Activated CD8-positive, alpha-beta memory T cell treated with anti-CD3 and anti-CD28 coated beads, Interleukin-2, amount 10 ng/mL, durations not matched to agents 7 days and 5 days (primary cell): ENCODE results near the gene PEMT. TPM values are rescaled to one million over a fixed set of nuclear protein-coding genes. Genes with fewer than 3 reads are reported as not detected.

ENCODE experiments used
- ATAC-seq: fragments of 150-1000 bp; cut with Tn5 transposase; one replicate; pipeline ENCODE4 v1.10.0; 2021; ENCODE audit warnings: moderate library complexity
- CTCF ChIA-PET: fragments of 350-600 bp; sonication (Branson Sonifier 250); formaldehyde crosslinking; loops from one replicate; lab custom pipeline; 2021; ENCODE audit warnings: antibody characterized with exemption; lab: Charles Lee
- DNase-seq: peaks from one replicate; pipeline ENCODE4 v3.0.0-alpha.2; 2020
- H3K27ac Mint-ChIP-seq: one replicate; pipeline ENCODE4 v1.8.0; 2021; ENCODE audit warnings: mild to moderate bottlenecking, mixed read lengths
- H3K27me3 Mint-ChIP-seq: one replicate; pipeline ENCODE4 v1.8.0; 2021; ENCODE audit warnings: mixed read lengths
- H3K36me3 Mint-ChIP-seq: one replicate; pipeline ENCODE4 v1.8.0; 2021; ENCODE audit warnings: mild to moderate bottlenecking, mixed read lengths
- H3K4me1 Mint-ChIP-seq: one replicate; pipeline ENCODE4 v1.8.0; 2021; ENCODE audit warnings: mixed read lengths
- H3K4me3 Mint-ChIP-seq: one replicate; pipeline ENCODE4 v1.8.0; 2021; ENCODE audit warnings: mild to moderate bottlenecking, moderate library complexity, mixed read lengths
- H3K9me3 Mint-ChIP-seq: one replicate; pipeline ENCODE4 v1.8.0; 2022; ENCODE audit warnings: low read depth, mixed read lengths
- total RNA-seq, 2 experiments: library from RNA; stranded (reverse); gene quantifications; one replicate each; pipeline ENCODE4 v1.2.3, GENCODE V29; 2021

Gene PEMT
- total RNA-seq, 2 experiments from 2014 or later, result 17.5 to 18.6 TPM

DNA sequence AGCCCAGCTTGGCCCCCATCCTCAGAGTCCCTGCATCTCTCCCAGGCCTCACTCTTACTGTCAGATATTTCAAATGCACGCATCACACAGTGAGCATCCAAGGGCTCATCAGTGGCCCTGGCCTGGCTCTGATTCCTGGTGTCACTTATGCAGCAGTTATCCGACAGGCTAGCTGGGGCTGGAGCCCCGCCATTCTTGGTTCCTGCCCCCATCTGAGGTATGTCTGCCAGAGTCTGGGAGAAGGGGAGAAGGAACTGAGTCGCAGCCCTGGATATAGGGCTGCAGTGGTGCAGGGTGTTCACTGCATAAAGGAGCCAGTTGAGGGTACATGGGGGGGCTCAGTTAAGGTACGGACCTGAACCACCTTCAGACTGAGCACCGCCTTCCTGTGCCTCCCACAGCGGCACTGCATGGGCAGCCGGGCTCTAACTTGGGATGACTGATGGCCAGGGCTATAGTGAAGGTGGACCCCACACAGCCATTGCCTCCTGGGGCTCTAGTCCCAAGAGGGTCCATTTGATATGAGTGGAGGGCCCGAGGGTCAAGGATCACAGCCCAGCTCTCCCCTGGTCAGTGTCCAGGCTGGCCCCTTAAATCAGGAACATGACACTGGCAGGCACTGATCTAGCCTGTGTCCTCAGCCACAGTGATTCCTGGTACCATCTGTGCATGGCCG, 93.5 kb downstream of the PEMT start:
- Mint-ChIP-seq H3K27ac (no peak overlapping the region), H3K36me3 (no peaks in the 10 kb centered on the region), H3K9me3 (no peaks in the 10 kb centered on the region), H3K27me3 (peaks cover 15% of the 10 kb centered on the region), H3K4me3 (no peak overlapping the region), H3K4me1 (peaks cover 4% of the 10 kb centered on the region)
- DNase-seq (no peak), ATAC-seq (no peak)
- CTCF ChIA-PET, result interaction anchor here (1.0 to 3.8 kb wide), 15 partner anchors 9 to 535 kb away, joined by 3 to 78 read pairs (median 8); partner anchors contain the start of gene PEMT

DNA sequence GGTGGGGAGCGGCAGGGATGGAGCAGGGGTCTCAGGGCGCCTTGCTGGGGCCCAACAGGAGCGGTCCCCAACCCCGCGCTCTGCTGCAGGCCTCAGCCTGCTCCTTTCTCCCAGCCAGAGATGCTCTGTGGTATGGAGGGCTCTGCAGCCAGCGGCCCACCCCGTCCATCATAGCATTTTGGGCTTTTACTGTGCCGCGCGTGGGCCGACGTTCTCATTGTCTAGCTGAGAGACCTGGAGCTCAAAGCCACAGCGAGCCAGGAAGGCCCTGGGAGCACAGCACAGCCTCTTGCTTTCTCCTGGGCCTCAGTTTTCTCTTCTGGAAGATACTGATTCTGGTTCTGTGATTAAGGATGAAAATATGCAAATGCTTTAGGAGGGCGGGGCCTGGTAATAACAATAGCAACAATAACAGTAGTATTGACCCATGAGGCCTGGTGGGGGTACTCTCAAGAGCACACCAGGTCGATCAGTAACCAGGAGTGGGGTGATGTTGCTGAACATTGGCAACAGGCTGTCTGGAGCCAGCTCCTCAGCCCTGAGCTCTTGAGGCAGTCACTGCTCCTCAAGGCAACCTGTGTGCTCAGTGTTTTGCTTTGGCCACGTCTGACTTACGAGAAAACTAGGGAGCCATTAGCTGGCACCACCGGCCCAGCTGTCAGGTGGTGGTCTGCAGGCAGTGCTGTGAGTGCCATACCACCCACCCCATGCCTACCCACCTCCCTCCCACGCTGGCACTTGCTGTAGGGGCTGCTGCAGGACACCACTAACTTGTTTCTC, 94.3 kb downstream of the PEMT start:
- DNase-seq (no peak), ATAC-seq (no peak)
- H3K4me3 Mint-ChIP-seq, result no peak overlapping the region
- peaks cover 3% of the 10 kb centered on the region for H3K36me3 Mint-ChIP-seq
- H3K4me1 Mint-ChIP-seq, result peaks cover 4% of the 10 kb centered on the region
- peaks cover 15% of the 10 kb centered on the region for H3K27me3 Mint-ChIP-seq
- H3K27ac Mint-ChIP-seq, result no peak overlapping the region
- CTCF ChIA-PET, result interaction anchor here (0.6 to 3.8 kb wide), 51 partner anchors 8 to 536 kb away, joined by 3 to 78 read pairs (median 4); partner anchors contain the start of gene PEMT
- no peaks in the 10 kb centered on the region for H3K9me3 Mint-ChIP-seq

DNA sequence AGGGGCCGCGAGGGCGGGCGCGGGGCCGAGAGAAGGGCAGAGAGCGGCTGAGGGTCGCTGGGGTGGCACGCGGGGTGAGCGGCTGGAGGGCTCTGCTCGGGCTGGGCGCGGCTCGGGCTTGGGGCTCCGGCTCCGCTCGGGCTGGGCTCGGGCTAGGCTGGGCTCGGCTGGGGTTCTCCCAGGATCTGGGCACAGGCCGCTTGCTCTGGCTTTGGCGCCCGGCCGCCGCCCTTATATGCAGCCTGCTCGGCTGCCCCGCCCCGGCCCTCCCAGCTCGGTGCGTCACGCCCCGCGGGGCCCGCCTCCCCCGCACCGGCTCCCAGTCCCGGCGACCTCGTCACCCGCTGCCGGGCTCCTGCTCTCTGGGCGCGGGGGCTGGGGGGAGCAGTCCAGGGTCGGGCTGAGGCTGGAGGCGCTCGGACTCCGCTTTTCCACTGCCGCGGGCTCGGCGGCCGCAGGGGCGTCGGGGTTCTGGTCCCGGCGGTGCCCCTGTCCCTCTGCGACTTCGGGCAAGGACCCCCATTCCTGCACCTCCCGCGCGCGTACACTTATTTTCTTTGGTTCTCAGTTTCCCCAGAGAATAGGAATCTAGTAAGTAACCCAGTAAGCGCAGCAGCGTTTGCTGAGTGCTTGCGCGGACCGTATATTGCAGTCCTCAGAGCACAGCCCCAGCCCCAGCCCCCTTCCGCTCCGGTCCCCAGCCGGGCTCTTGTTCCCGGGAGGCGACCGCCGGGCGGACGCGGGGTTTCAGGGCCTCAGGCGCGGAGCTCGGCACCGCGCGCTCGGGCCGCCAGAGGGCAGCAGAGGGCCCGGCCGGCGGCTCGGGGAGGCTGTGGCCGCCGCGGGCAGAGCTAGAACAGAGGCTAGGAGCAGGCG, 95.1 kb downstream of the PEMT start, which contains the start of gene RASD1:
Gene RASD1 (minus strand): TSS at position 207 of the 876 bp plus-strand sequence. CDS start 214 bp downstream, outside the sequence.
- Mint-ChIP-seq H3K4me1 (peaks cover 4% of the 10 kb centered on the region), H3K9me3 (no peaks in the 10 kb centered on the region), H3K36me3 (peaks cover 7% of the 10 kb centered on the region), H3K4me3 (peak within 1 kb of the TSS; percentile 52), H3K27me3 (peaks cover 15% of the 10 kb centered on the region), H3K27ac (no peak within 1 kb of the TSS)
- CTCF ChIA-PET, result interaction anchor here (0.6 to 3.8 kb wide), 59 partner anchors 9 to 645 kb away, joined by 3 to 78 read pairs (median 4); partner anchors contain the start of gene PEMT
- peak; percentile 85 for DNase-seq
- ATAC-seq, result peak; percentile 86

DNA sequence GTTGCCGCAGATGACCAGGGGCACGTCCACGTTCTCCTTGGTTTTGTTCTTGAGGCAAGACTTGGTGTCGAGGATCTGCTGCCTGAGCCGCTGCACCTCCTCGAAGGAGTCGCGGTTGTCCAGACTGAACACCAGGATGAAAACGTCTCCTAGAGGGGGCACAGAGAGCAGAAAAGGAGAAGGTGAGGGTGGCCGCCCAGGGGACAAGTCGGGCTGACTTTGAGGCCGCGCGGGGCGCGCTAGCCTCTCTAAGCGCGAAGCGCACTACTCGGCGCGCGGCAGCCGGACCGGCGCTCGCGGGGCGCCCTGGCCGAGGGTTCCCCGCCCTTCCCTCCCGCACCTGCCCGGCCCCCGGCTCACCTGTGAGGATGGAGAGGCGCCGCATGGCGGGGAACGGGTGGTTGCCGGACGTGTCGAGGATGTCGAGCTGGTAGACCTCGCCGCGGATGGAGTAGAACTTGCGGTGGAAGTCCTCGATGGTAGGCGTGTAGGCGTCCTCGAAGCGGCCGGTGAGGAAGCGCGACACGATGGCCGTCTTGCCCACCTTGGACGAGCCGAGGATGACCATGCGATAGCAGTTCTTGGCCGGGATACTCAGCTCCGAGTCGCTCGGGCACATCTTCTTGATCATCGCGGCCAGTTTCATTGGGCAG, 95.8 kb downstream of the PEMT start:
- CTCF ChIA-PET, result interaction anchor here (0.6 to 3.8 kb wide), 34 partner anchors 9 to 645 kb away, joined by 3 to 78 read pairs (median 6); partner anchors contain the start of gene PEMT
- H3K27me3 Mint-ChIP-seq, result peaks cover 15% of the 10 kb centered on the region
- H3K36me3 Mint-ChIP-seq, result peaks cover 7% of the 10 kb centered on the region

DNA sequence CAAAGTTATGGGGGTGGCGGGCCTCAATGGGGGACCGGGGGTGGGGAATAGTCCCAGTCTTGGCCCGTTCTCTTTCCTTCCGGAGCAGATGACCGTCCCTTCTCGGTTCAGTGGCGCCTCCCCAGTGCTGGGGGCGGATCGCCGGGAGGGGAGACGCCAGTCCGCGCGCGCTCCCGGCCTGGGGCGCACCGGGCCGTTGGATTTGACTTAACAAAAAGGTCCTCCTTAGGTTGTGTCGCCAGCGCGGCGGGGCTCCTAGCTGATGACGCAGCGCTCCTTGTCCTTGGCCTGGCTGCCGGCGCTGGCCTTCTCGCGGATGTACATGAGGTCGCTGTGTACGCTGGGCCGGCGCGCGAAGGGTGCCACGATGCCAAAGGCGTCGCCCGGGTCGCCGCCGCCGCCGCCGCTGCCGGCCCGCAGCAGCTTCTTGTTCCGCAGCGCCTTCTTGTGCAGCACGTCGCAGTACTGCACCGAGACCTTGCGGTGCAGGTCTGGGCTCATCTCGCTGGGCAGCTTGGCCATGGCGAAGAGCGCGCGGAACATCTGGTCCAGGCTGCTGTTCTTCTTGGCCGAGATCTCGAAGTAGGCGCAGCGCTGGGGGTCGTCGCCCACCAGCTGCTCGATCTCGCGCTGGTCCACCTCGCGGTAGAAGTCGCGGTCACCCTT, 96.5 kb downstream of the PEMT start:
- ATAC-seq (no peak), DNase-seq (no peak)
- Mint-ChIP-seq H3K27me3 (peaks cover 15% of the 10 kb centered on the region), H3K4me3 (peak overlapping the region; percentile 48), H3K4me1 (peaks cover 4% of the 10 kb centered on the region), H3K9me3 (no peaks in the 10 kb centered on the region), H3K36me3 (peaks cover 7% of the 10 kb centered on the region), H3K27ac (no peak overlapping the region)
- CTCF ChIA-PET, result interaction anchor here (1.1 to 3.8 kb wide), 10 partner anchors 14 to 424 kb away, joined by 3 to 78 read pairs (median 16); no protein-coding TSS in a partner anchor

More for the DNA sequence above, 95.8 kb downstream of the PEMT start:
- Mint-ChIP-seq H3K4me3 (peak overlapping the region; percentile 48), H3K9me3 (no peaks in the 10 kb centered on the region), H3K27ac (no peak overlapping the region), H3K4me1 (peaks cover 4% of the 10 kb centered on the region)
- ATAC-seq, result peak; percentile 8
- peak; percentile 63 for DNase-seq

DNA sequence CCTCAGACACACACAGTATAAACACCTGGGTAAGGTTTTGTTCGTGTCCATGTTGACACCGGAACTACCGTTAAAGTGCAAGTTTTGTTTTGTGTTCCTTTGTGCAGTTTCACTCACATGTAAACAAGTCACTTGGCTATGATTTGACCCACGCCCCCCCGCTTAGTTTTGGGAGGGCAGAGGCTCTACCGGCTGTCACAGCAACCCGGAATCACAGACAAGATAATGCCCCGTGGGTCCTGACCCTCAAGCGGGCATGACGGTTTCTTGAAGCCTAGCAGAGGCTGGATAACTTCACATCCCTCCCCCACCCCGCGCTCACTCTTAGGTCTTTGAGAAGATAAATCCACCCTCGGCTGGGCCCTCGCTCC, 97.0 kb downstream of the PEMT start:
- ATAC-seq (no peak), DNase-seq (no peak)
- Mint-ChIP-seq H3K4me3 (no peak overlapping the region), H3K9me3 (no peaks in the 10 kb centered on the region), H3K4me1 (peaks cover 7% of the 10 kb centered on the region), H3K36me3 (peaks cover 9% of the 10 kb centered on the region), H3K27ac (no peak overlapping the region), H3K27me3 (peaks cover 15% of the 10 kb centered on the region)
- CTCF ChIA-PET, result interaction anchor here (3.4 kb wide), 1 partner anchor 139 kb away, joined by 49 read pairs; no protein-coding TSS in a partner anchor

DNA sequence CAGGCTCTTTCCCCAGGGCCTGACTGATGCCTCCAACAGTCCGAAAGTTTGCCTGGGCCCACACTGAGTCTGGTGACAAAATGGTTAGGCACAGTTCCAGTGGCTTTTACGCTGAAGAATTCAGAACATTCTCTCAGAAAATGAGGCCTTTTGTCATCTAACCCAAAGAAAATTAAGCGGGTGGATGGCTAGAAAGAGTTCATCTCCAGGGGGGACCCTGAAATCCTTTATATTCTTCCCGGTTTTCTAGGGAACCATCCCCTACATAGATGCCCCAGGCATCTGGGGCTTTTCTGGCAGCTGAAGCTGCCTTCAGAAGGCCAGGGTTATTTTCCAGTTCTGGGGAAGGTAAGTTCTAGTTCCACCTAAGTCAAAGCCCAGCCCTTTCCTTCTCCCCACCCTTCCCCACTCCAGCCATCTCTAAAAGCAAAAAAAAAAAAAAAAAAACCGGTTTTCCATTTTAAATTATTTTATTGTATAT, 97.5 kb downstream of the PEMT start:
- Mint-ChIP-seq H3K4me3 (no peak overlapping the region), H3K9me3 (no peaks in the 10 kb centered on the region), H3K27ac (no peak overlapping the region), H3K36me3 (peaks cover 10% of the 10 kb centered on the region), H3K27me3 (peaks cover 15% of the 10 kb centered on the region), H3K4me1 (peaks cover 8% of the 10 kb centered on the region)
- DNase-seq (no peak), ATAC-seq (no peak)
- CTCF ChIA-PET, result no interaction called here

DNA sequence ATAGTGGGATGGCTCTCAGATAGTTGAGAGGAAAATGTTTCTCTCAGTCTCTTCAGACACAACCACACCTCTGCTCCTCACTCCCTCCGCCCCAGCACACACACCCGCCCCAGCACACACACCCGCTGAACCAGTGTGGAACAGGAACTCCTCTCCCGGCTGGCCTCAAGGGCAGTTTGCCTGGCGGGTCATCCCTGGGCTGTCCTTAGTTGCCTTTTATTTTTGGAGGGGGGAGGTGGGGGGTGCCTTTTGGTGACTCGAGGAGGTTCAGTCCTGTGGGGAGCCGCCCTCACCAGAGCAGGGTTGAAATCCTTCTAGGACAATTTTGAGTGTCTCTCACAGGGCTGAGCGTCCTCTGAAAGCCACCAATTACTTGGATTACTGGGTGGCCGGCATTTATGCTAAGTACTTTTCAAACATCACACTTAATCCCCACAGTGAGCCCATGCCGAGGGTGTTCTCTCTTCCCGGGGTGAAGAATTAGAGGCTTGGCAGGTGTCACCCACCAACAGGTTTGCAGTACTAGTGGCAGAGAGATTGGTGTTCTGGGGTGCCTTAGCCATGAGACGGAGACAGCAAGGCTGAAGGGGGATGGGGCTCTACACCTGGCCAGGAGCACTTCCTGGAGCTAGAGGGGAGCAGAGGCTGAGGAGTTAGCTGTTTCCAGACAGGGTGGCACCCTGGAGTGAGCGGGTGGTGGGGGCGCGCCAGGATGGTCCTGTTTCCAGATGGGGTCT, 98.1 kb downstream of the PEMT start:
- peaks cover 15% of the 10 kb centered on the region for H3K27me3 Mint-ChIP-seq
- no peak overlapping the region for H3K27ac Mint-ChIP-seq
- DNase-seq (no peak), ATAC-seq (no peak)
- CTCF ChIA-PET, result no interaction called here
- no peaks in the 10 kb centered on the region for H3K9me3 Mint-ChIP-seq
- peaks cover 10% of the 10 kb centered on the region for H3K4me1 Mint-ChIP-seq
- H3K36me3 Mint-ChIP-seq, result peaks cover 12% of the 10 kb centered on the region
- no peak overlapping the region for H3K4me3 Mint-ChIP-seq

DNA sequence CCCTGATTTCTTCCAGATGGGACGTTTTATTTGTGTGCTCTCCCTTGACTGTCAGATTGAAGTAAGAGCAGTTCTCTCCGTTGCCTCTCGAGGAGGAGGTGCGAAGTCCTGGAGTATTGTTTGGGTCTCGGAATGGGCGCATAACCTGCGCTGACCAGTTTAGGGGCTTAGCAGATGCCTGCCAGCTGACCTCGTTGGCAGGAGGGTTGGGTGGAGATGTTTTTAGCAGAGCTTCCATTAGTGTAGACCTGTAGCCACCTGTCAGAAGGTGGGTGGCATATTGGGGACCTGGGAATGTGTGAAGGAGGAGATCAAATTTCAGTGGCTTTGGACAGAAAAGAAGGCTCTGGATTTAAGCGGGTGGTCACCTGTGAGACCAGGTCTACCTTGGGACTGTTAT, 98.9 kb downstream of the PEMT start:
- no peak overlapping the region for H3K27ac Mint-ChIP-seq
- CTCF ChIA-PET, result no interaction called here
- H3K4me3 Mint-ChIP-seq, result no peak overlapping the region
- no peaks in the 10 kb centered on the region for H3K9me3 Mint-ChIP-seq
- DNase-seq (no peak), ATAC-seq (no peak)
- peaks cover 14% of the 10 kb centered on the region for H3K4me1 Mint-ChIP-seq
- H3K36me3 Mint-ChIP-seq, result peaks cover 17% of the 10 kb centered on the region
- H3K27me3 Mint-ChIP-seq, result peaks cover 15% of the 10 kb centered on the region

DNA sequence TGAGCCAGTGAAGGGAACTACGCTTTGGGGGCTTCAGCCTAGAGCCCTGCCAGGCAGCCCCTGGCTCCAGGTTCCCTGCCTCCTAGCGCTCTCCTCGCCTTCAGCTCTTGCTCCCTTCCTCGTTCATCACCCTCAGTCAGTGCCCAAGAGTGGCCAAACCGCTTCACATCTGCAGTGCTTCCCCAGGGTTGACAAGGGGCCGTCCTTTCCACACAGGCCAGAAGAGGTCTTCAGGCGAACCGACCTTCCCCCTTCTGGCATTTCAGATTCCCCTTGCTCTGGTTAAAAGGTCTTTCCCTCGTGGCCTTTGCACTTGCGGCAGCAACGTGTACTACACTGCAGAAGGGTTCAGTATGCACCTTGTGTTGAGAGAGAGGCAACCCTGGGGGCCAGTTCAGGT, 99.4 kb downstream of the PEMT start:
- Mint-ChIP-seq H3K27me3 (peaks cover 15% of the 10 kb centered on the region), H3K4me1 (peaks cover 18% of the 10 kb centered on the region), H3K4me3 (no peak overlapping the region), H3K9me3 (no peaks in the 10 kb centered on the region), H3K27ac (no peak overlapping the region), H3K36me3 (peaks cover 21% of the 10 kb centered on the region)
- DNase-seq, result no peak
- CTCF ChIA-PET, result no interaction called here
- ATAC-seq, result no peak

DNA sequence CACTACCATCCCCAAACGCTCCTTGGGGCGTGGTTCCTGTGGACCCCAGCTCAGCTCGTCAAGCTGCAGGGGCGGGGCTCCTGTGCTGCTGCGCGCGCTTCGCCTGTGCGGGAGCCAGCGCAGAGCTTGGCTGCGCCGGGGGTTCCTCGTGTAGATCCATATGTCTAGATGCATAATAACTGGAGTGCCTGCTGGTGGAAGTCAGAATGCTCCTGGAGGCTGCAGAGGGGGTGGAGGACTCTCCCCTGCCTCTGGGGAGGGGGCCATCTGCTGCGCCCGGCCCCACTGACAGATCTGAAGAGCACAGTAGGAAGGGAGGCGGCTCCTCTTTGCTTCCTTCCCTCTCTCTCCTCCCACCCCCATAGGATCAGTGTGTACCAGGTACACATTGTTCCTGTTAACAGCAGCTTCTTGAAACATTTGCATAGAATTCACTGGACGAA, 99.9 kb downstream of the PEMT start:
- Mint-ChIP-seq H3K4me1 (peaks cover 22% of the 10 kb centered on the region), H3K27ac (no peak overlapping the region), H3K4me3 (no peak overlapping the region), H3K27me3 (peaks cover 15% of the 10 kb centered on the region), H3K36me3 (peaks cover 23% of the 10 kb centered on the region), H3K9me3 (no peaks in the 10 kb centered on the region)
- no peak for ATAC-seq
- CTCF ChIA-PET, result interaction anchor here (1.0 kb wide), 1 partner anchor 151 kb away, joined by 4 read pairs; no protein-coding TSS in a partner anchor
- no peak for DNase-seq
